Keratinocyte (primary cell): Measurements from ENCODE around the gene CCIN. TPM values are rescaled to one million over a fixed set of nuclear protein-coding genes. Genes with fewer than 3 reads are reported as not detected.

Experiments
- DNase-seq: peaks from one replicate; pipeline ENCODE4 v3.0.0-alpha.2; 2011; ENCODE audit warnings: low read depth, missing footprints, low spot score
- FAIRE-seq: peaks from 2 replicates; lab custom pipeline; 2011; peaks lifted over from hg19 to GRCh38; lab: Jason Lieb, UNC
- H2AFZ ChIP-seq: 2 replicates; pipeline ENCODE4 v1.6.0; 2012; ENCODE audit warnings: low read length, control low read depth, inconsistent platforms; ENCODE audit not compliant: control insufficient read depth
- H3K27ac ChIP-seq: 2 replicates; pipeline ENCODE4 v1.5.1; 2011; ENCODE audit warnings: low read length; ENCODE audit not compliant: control insufficient read depth, insufficient read depth
- H3K27me3 ChIP-seq: 3 replicates; pipeline ENCODE4 v1.6.0; 2011; ENCODE audit warnings: low read length; ENCODE audit not compliant: control insufficient read depth, insufficient read depth; ENCODE audit errors: extremely low read depth
- H3K36me3 ChIP-seq, 2 experiments: 2 replicates in 1 of 2; 3 replicates in 1 of 2; pipeline ENCODE4 v1.5.1; 2011; ENCODE audit warnings: low read length in 2 of 2, mild to moderate bottlenecking in 1 of 2; ENCODE audit not compliant: control insufficient read depth in 2 of 2, insufficient read depth in 2 of 2; ENCODE audit errors: extremely low read depth in 1 of 2
- H3K4me1 ChIP-seq: 3 replicates; pipeline ENCODE4 v1.5.1; 2011; ENCODE audit warnings: low read length; ENCODE audit not compliant: control insufficient read depth, insufficient read depth; ENCODE audit errors: extremely low read depth
- H3K4me2 ChIP-seq: 3 replicates; pipeline ENCODE4 v1.6.0; 2011; ENCODE audit warnings: low read depth, low read length; ENCODE audit not compliant: control insufficient read depth, insufficient read depth; ENCODE audit errors: extremely low read depth
- H3K4me3 ChIP-seq, 3 experiments: fragments of 200-600 bp in 1 of 3; sonication (generic) in 1 of 3; 2 replicates in 2 of 3; 3 replicates in 1 of 3; pipeline ENCODE4 v1.5.1; 2011 to 2016; ENCODE audit warnings: low read length in 3 of 3, mild to moderate bottlenecking in 3 of 3, control low read depth in 2 of 3, inconsistent platforms in 1 of 3, low read depth in 1 of 3, mixed read lengths in 1 of 3, mixed run types in 1 of 3, moderate library complexity in 1 of 3; ENCODE audit not compliant: control insufficient read depth in 2 of 3, insufficient read depth in 2 of 3; ENCODE audit errors: extremely low read depth in 1 of 3
- H3K79me2 ChIP-seq: 2 replicates; pipeline ENCODE4 v1.6.0; 2012; ENCODE audit warnings: low read length; ENCODE audit not compliant: control insufficient read depth, insufficient read depth
- H3K9ac ChIP-seq: 3 replicates; pipeline ENCODE4 v1.6.0; 2011; ENCODE audit warnings: low read length; ENCODE audit not compliant: control insufficient read depth, insufficient read depth; ENCODE audit errors: extremely low read depth
- H3K9me1 ChIP-seq: 3 replicates; pipeline ENCODE4 v1.6.0; 2011; ENCODE audit warnings: low read length; ENCODE audit not compliant: control insufficient read depth, insufficient read depth; ENCODE audit errors: extremely low read depth
- H3K9me3 ChIP-seq: 2 replicates; pipeline ENCODE4 v1.5.1; 2012; ENCODE audit warnings: low read depth, low read length; ENCODE audit not compliant: control insufficient read depth
- H4K20me1 ChIP-seq: 3 replicates; pipeline ENCODE4 v1.6.0; 2011; ENCODE audit warnings: low read length; ENCODE audit not compliant: control insufficient read depth, insufficient read depth; ENCODE audit errors: extremely low read depth
- EZH2 ChIP-seq: IDR thresholded peaks from one replicate; pipeline ENCODE4 v1.6.1; 2012; ENCODE audit warnings: inconsistent platforms, mild to moderate bottlenecking, low read length, moderate library complexity
- dilution Hi-C: fragments of 300-500 bp; cut with MboI; formaldehyde crosslinking; loops from one replicate; pipeline ENCODE4 v1.7.0; 2020; ENCODE audit warnings: low sequenced_read_pairs; ENCODE audit not compliant: extremely low pct_ligation_motif_present
- polyA plus RNA-seq, 5 experiments: library from polyadenylated mRNA; depleted of rRNA in 3 of 5; stranded (reverse) in 3 of 5; stranded (forward) in 1 of 5; unstranded in 1 of 5; fragments of >200 nt; gene quantifications; 1 replicate in 1 of 5; 2 replicates in 3 of 5; 3 replicates in 1 of 5; pipeline versions ENCODE4 v1.2.1 to v1.2.3, GENCODE V29; 2011 to 2012; ENCODE audit warnings: missing spikeins in 2 of 5, low read depth in 1 of 5, low replicate concordance in 1 of 5
- TF ChIP-seq, protein P1 (sequence below), 3 experiments: IDR thresholded peaks in 1 of 3; conservative IDR thresholded peaks in 1 of 3; optimal IDR thresholded peaks in 1 of 3; 2 replicates in 2 of 3; 3 replicates in 1 of 3; pipeline versions ENCODE3 to v1.5.1; 2011; ENCODE audit warnings: low read length in 3 of 3, mild to moderate bottlenecking in 3 of 3, moderate library complexity in 2 of 3, control low read depth in 1 of 3, inconsistent platforms in 1 of 3; ENCODE audit not compliant: insufficient read depth in 2 of 3; ENCODE audit errors: extremely low read depth in 1 of 3

The CCIN gene
- polyA plus RNA-seq, 1 donor (not counting 4 experiments of a cell fraction or from before 2014, with no cell fraction given), result not detected

DNA sequence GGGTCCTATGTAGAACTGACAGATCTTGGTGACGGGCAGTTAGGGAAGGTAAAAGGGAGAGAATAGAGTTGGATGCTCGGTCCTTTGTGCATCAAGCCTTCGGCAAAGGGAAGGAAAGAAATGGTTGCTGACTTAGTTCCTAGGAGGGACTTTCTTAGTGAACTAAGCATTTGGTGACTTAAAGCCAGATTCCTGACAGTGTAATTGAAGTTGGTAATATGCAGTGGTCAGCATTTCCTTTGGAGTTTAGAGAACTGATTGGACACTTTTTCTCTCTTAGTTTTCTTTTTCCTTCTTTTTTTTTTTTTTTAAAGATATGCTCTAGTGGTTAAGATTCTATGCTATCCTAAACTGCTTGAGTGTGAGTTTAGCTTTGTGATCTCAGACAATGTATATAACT, 23.8 kb downstream of the CCIN start:
- Histone ChIP-seq H3K27me3 (no peaks in the 10 kb centered on the region), H4K20me1 (peaks cover 30% of the 10 kb centered on the region), H3K4me1 (peaks cover 34% of the 10 kb centered on the region), H3K9me3 (no peaks in the 10 kb centered on the region), H3K27ac (no peak overlapping the region), H3K4me2 (peak overlapping the region; percentile 92), H3K4me3 (peak overlapping the region; percentile 71 to 87 (median 77)), H2AFZ (no peak overlapping the region), H3K9me1 (peaks cover 11% of the 10 kb centered on the region), H3K9ac (peak overlapping the region; percentile 29), H3K36me3 (peaks cover 5 to 12% of the 10 kb centered on the region in 2 experiments), H3K79me2 (peaks cover 68% of the 10 kb centered on the region)
- FAIRE-seq, result no peak
- no peak for DNase-seq
- TF ChIP-seq EZH2, result no peak
- TF ChIP-seq, protein P1, sequence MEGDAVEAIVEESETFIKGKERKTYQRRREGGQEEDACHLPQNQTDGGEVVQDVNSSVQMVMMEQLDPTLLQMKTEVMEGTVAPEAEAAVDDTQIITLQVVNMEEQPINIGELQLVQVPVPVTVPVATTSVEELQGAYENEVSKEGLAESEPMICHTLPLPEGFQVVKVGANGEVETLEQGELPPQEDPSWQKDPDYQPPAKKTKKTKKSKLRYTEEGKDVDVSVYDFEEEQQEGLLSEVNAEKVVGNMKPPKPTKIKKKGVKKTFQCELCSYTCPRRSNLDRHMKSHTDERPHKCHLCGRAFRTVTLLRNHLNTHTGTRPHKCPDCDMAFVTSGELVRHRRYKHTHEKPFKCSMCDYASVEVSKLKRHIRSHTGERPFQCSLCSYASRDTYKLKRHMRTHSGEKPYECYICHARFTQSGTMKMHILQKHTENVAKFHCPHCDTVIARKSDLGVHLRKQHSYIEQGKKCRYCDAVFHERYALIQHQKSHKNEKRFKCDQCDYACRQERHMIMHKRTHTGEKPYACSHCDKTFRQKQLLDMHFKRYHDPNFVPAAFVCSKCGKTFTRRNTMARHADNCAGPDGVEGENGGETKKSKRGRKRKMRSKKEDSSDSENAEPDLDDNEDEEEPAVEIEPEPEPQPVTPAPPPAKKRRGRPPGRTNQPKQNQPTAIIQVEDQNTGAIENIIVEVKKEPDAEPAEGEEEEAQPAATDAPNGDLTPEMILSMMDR (optimal IDR thresholded peaks at IDR 0.05 in 1 of 3, IDR thresholded peaks at IDR 0.05 in 1 of 3, conservative IDR thresholded peaks at IDR 0.05 in 1 of 3; ENCODE audit: extremely low read depth in 1 of 3, insufficient read depth in 2 of 3, low read length in 3 of 3), result no peak
- dilution Hi-C loops, result loop anchor here (10.0 kb wide), 1 partner anchor 48 kb away; no protein-coding TSS in a partner anchor

DNA sequence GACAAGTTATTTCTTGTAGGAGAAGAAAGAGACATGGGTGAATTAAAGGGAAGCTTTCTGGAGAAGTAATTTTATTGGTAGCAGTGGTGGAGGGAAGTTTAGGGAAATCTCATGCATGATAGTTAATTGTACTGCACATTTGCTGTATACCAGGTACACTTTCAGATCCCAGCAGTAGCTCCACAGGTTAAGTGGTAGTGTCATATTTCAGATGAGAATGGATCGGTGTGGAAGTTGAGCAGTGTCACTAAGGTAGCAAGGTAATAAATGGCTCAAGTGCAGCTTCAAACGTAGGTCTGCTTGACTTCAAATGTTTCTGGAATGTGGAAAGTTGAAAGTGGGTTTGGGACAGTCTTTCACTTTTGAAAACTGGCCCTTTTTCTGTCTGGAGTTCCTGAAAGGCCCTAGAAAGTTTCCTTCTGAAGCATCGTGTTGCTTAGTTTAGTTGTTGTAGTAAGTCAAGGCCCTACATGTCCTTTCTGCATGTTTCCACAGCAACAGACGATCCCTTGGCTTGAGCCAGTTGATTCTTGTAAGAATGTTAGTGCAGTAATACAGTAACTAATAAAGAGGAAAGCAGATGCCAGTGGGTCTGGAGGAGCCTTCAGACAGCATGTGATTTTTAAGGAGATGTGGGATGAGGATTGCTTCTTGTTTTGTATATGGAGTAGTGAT, 25.3 kb downstream of the CCIN start:
- FAIRE-seq, result no peak
- no peak for DNase-seq
- H4K20me1 ChIP-seq, result peaks cover 30% of the 10 kb centered on the region
- H3K9ac ChIP-seq, result peak overlapping the region; percentile 25
- H3K4me1 ChIP-seq, result peaks cover 34% of the 10 kb centered on the region
- peaks cover 77% of the 10 kb centered on the region for H3K79me2 ChIP-seq
- H2AFZ ChIP-seq, result no peak overlapping the region
- no peaks in the 10 kb centered on the region for H3K9me3 ChIP-seq
- H3K27ac ChIP-seq, result peak overlapping the region; percentile 39
- peak overlapping the region; percentile 78 for H3K4me2 ChIP-seq
- peaks cover 8 to 19% of the 10 kb centered on the region in 2 experiments for H3K36me3 ChIP-seq
- H3K27me3 ChIP-seq, result no peaks in the 10 kb centered on the region
- H3K9me1 ChIP-seq, result peaks cover 11% of the 10 kb centered on the region
- TF ChIP-seq, protein P1 (optimal IDR thresholded peaks at IDR 0.05 in 1 of 3, IDR thresholded peaks at IDR 0.05 in 1 of 3, conservative IDR thresholded peaks at IDR 0.05 in 1 of 3; ENCODE audit: extremely low read depth in 1 of 3, insufficient read depth in 2 of 3, low read length in 3 of 3), result no peak
- TF ChIP-seq EZH2, result no peak
- H3K4me3 ChIP-seq, result peak overlapping the region in 2 of 3 experiments; percentile 31 to 48
- dilution Hi-C loops, result loop anchor here (10.0 kb wide), 1 partner anchor 50 kb away; no protein-coding TSS in a partner anchor
